AG10803 (cell line): ENCODE data around the gene CPNE4.

ENCODE experiments used
- DNase-seq: peaks from one replicate; pipeline ENCODE4 v3.0.0; 2010; ENCODE audit warnings: low read depth
- H3K4me3 ChIP-seq: 2 replicates; pipeline ENCODE4 v1.5.1; 2011; ENCODE audit warnings: mild to moderate bottlenecking, low read length, control low read depth
- CTCF ChIP-seq: conservative IDR thresholded peaks from 2 replicates; pipeline ENCODE4 v1.5.1; 2011; ENCODE audit warnings: mild to moderate bottlenecking, low read length, control low read depth, inconsistent platforms

CPNE4 gene

GRCh38 chr3:131596884-131597283, 437.9 kb downstream of the CPNE4 start:
- DNase-seq = no peak
- TF ChIP-seq CTCF = no peak
- no peak overlapping the region for H3K4me3 ChIP-seq

- peak; percentile 57 for DNase-seq
- no peak overlapping the region for H3K4me3 ChIP-seq
- TF ChIP-seq CTCF = no peak
Measured at GRCh38 chr3:131591394-131592014, 443.3 kb downstream of the CPNE4 start.

GRCh38 chr3:131586277-131586676, 448.5 kb downstream of the CPNE4 start:
- DNase-seq = no peak
- no peak overlapping the region for H3K4me3 ChIP-seq
- no peak for TF ChIP-seq CTCF

GRCh38 chr3:131582438-131582837, 452.4 kb downstream of the CPNE4 start:
- H3K4me3 ChIP-seq = no peak overlapping the region
- DNase-seq = no peak
- TF ChIP-seq CTCF = no peak

GRCh38 chr3:131568460-131568859, 466.4 kb downstream of the CPNE4 start:
- TF ChIP-seq CTCF = peak; percentile 13; the same call in 1 of the 2 replicates
- no peak overlapping the region for H3K4me3 ChIP-seq
- DNase-seq = no peak

- no peak for DNase-seq
- no peak overlapping the region for H3K4me3 ChIP-seq
- TF ChIP-seq CTCF = no peak
Measured at GRCh38 chr3:131564812-131565211, 470.0 kb downstream of the CPNE4 start.

GRCh38 chr3:131561511-131561910, 473.3 kb downstream of the CPNE4 start:
- peak; percentile 19 for DNase-seq
- H3K4me3 ChIP-seq = no peak overlapping the region
- no peak for TF ChIP-seq CTCF
